GM12865 (cell line): ENCODE results near the gene POU4F3.

Experiments
- DNase-seq: peaks from one replicate; pipeline ENCODE4 v3.0.0; 2010; ENCODE audit warnings: low read depth
- H3K4me3 ChIP-seq: 2 replicates; pipeline ENCODE4 v1.5.1; 2011; ENCODE audit warnings: mild to moderate bottlenecking, low read depth, low read length, control low read depth
- TF ChIP-seq, protein P1 (sequence below): IDR thresholded peaks from 2 replicates; pipeline ENCODE4 v1.5.1; 2011; ENCODE audit warnings: low read length, control low read depth, low read depth, inconsistent platforms; ENCODE audit not compliant: insufficient read depth; ENCODE audit errors: missing control alignments

The POU4F3 gene

DNA sequence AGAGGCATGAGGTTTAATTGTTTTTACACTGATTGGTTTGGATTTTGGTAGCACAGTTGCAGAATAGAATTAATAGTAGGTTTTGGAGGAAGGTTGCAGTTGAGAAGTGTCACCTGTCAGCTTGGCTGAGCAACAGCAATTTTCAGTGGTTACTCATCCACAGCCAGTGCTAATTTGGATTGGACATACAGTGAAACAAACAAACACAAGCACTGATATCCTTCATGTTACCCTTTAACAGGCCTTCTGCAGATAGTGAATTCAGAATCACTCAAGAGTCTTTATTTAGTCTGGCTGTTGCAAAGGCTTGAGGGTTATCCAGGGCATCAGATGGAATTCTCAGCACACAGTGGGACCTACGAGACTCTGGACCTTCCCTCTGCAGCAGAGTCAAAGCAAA lies 31.8 kb upstream of the POU4F3 start:
- H3K4me3 ChIP-seq = no peak overlapping the region
- TF ChIP-seq, protein P1, sequence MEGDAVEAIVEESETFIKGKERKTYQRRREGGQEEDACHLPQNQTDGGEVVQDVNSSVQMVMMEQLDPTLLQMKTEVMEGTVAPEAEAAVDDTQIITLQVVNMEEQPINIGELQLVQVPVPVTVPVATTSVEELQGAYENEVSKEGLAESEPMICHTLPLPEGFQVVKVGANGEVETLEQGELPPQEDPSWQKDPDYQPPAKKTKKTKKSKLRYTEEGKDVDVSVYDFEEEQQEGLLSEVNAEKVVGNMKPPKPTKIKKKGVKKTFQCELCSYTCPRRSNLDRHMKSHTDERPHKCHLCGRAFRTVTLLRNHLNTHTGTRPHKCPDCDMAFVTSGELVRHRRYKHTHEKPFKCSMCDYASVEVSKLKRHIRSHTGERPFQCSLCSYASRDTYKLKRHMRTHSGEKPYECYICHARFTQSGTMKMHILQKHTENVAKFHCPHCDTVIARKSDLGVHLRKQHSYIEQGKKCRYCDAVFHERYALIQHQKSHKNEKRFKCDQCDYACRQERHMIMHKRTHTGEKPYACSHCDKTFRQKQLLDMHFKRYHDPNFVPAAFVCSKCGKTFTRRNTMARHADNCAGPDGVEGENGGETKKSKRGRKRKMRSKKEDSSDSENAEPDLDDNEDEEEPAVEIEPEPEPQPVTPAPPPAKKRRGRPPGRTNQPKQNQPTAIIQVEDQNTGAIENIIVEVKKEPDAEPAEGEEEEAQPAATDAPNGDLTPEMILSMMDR = no peak
- DNase-seq = no peak

DNA sequence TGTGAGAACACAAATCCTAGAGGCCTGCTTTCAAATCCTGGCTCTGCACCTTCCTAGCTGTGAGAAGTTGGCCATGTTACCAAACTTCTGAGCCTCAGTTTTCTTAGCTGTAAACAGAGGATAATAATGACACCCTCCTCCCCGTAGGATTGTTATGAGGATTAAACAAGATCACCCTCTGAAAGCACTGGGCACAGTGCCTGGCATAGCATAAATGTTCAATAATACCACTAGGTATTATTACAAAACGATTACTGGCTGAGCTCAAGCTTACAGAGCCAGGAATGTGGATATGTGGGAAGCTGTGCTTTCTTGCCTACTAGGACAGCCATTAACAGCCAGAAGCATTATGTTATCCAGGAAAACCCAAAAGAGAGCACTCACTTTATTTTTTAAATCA lies 30.8 kb upstream of the POU4F3 start:
- TF ChIP-seq, protein P1 = no peak
- no peak for DNase-seq

GRCh38 chr5:146310540-146310939 lies 28.1 kb upstream of the POU4F3 start:
- no peak for DNase-seq
- H3K4me3 ChIP-seq = no peak overlapping the region
- TF ChIP-seq, protein P1 = no peak

More for the DNA sequence above, 30.8 kb upstream of the POU4F3 start:
- H3K4me3 ChIP-seq = no peak overlapping the region

DNA sequence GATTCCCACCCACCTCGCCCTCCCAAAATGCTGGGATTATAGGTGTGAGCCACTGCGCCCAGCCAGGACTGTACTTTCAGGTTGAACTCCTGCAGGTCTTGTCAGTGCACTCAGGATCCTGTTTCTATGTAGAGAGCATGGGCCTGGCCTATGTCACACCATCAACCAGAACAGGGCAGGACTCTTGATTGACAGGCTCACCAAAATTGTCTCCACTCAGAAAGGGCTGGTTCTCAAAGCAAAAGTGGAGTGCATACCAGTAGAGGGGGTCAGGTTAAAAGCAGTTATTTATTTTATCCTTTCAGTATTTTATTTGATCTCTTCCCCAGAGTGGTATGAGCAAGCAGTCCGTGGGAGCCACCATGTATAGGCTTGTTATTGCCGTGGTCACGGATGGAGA lies 27.4 kb upstream of the POU4F3 start:
- DNase-seq = no peak
- no peak overlapping the region for H3K4me3 ChIP-seq
- TF ChIP-seq, protein P1 = no peak

DNA sequence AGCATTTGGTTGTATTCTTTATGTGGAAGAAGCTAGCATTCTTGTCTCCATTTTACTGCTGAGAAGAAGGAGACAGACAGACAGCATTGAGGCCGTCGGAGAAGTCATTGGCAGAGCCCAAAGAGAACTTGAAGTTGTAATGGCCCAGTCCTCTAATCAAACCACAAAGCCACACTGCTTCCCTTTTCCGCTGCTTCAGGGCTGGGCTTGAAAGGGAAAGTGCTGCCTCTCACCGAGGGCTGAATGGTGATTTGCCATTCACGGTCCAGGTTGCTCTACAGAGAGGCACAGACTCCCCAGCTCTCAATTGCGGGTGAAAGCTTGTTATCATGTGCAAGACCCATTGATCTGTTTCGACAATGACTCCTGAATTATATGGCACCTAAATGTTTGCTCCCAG lies 25.6 kb upstream of the POU4F3 start:
- DNase-seq = peak; percentile 25
- TF ChIP-seq, protein P1 = no peak
- no peak overlapping the region for H3K4me3 ChIP-seq

GRCh38 chr5:146321571-146321970 lies 17.1 kb upstream of the POU4F3 start:
- TF ChIP-seq, protein P1 = no peak

GRCh38 chr5:146327257-146327870 lies 11.3 kb upstream of the POU4F3 start:
- H3K4me3 ChIP-seq = no peak overlapping the region
- TF ChIP-seq, protein P1 = no peak
- DNase-seq = no peak

More at GRCh38 chr5:146321571-146321970, 17.1 kb upstream of the POU4F3 start:
- H3K4me3 ChIP-seq = no peak overlapping the region
- no peak for DNase-seq
